HG03139 (cell line): ENCODE results near the gene RETREG2.

Experiments used
- ATAC-seq: cut with Tn5 transposase; IDR thresholded peaks from one replicate; pipeline ENCODE4 v1.9.1; 2021; ENCODE audit not compliant: unreplicated experiment

The RETREG2 gene

DNA sequence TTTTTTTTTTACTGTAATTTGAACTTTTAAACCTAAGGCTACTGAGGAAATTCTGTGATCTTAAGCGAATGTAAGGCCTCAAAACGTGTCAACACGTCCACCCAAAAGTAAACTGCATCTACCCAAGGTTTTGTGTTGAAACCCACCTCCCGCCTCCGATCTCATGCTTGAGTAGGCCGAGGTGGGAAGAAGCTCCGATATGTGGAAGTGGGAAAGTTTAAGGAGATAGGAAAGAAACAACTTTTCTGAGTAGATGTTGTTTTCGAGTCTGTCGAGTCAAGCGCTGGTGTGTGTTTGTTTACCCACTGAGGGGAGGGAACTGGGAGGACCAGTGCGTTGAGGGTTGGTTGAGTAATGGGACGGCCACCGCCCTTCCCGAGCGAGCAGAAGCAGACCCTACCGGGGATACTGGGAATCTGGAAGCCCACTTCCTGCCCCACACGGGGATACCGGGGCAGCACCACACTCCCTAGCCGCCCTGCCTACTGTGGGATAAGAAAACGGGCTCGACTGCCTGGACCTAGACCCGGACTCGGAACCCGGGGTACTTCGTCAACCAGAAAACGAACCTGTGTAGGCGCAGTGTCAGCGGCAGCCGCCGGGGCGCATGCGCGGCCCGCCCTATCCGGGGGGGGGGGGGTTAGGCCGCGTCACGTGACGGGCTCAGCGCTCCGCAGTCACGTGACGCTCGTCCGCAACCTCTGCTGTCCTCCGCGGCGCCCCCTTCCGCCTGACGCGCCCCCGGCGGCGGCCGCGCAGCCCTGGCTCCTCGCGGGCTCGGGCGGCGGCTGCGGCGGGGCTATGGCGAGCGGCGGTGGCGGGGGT lies at the start of gene RETREG2:
TSS of gene RETREG2 (plus strand) at position 724 of the 825 bp plus-strand sequence. CDS start at position 802, 78 bp downstream.
- peak; percentile 34 for ATAC-seq

GRCh38 chr2:219128396-219128795 lies 49.7 kb upstream of the RETREG2 start:
- no peak for ATAC-seq

DNA sequence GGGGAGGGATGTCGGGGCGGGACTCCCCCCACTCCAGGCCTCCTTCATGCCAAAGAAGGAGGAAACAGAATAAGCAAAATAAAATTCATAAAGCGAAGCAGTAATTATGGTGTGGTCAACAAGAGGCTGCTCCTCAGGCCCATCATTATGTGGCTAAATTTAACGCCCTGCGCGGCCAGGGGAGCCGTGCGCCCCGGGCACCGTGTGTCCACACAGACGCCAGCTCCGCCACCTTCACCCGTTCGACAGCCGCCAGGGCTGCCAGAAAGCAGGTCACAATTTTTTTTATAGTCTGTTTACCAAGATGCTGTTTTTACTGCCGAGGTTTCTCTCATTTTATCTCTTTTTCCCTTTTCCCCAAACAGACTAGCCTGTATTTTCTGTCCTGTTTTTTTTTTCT lies 48.5 kb upstream of the RETREG2 start:
- no peak for ATAC-seq

GRCh38 chr2:219131327-219131726 lies 46.7 kb upstream of the RETREG2 start:
- ATAC-seq = no peak

DNA sequence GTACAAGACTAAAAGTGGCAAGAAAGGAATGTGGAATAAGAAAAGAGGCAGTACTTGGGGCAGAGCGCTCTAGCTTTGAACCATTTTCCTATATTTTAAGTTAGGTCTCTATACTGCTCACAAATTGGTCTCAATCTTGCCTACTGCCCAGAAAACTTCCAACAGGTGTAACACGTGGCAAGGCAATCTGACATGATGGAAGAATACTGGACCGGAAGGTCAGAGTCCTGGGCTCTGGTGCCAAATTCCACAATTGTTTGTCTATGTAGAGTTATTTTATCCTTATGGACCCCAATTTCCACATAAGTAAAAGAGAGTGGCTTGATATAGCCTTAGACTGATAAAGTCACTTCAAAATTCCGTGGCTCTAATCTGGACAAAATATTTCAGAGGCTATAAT lies 46.3 kb upstream of the RETREG2 start:
- no peak for ATAC-seq

GRCh38 chr2:219133976-219134375 lies 44.1 kb upstream of the RETREG2 start:
- ATAC-seq = no peak

GRCh38 chr2:219140722-219141121 lies 37.4 kb upstream of the RETREG2 start:
- ATAC-seq = no peak

DNA sequence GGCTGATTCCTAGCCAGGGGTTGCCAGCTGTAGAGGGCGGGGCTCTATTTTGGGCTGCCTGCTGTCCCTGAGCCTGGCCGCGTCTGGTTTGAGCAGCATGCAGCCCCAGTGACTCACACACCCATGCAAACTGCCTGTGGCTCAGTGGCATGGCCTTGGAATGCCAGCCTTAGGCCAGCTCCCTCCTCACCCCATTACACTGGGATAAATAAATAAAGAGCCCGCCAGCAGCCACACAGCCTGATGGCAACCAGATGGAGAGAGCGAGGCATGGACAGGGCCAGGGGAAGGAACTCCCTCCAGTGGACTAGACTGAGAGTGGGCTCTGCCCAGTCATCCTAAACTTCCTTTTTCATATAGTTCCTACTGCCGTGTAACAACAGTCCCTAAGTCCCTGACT lies 35.7 kb upstream of the RETREG2 start:
- ATAC-seq = no peak

DNA sequence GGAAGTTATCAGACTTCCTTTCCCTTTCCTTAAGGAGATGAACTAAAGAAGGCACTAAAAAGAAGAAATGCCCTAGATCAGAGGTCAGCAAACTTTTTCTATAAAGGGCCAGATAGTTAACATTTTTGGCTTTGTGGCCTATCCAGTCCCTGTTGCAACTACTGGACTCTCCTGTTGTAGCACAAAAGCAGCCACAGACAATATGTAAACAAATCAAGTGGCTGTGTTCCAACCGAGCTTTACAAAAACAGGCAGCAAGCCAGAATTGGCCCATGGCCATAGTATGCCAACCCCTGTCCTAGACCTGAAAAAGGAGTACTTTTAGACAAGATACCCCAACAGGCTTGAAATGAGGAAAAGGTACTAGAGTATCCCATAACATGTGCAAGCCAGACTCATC lies 28.4 kb upstream of the RETREG2 start:
- ATAC-seq = no peak

DNA sequence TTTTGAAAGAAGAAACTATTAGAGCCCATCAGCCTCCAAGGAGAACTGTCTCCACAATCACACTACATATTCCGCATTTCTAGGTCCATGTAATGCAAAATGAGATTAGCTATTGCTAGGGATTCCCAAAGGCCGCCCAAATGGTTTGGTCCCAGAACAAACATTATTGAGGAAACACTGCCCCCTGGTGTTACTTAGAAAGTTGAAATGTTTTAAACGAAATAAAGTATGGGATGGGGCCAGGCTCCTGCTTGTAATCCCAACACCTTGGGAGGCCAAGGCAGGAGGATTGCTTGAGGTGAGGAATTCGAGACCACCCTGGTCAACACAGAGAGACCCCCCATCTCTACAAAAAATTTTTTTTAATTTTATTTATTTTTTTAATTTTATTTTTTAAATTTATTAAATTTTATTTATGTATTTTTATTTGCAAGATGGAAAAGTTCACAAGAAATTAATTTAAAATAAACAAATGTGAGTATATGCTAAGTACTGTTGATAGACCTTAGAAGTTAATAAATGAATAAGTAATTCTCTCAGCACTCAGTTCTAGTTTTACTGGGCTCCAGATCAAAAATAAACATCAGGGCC lies 22.9 kb upstream of the RETREG2 start:
- ATAC-seq = no peak

- ATAC-seq = no peak
Measured at GRCh38 chr2:219157396-219157795, 20.7 kb upstream of the RETREG2 start.

DNA sequence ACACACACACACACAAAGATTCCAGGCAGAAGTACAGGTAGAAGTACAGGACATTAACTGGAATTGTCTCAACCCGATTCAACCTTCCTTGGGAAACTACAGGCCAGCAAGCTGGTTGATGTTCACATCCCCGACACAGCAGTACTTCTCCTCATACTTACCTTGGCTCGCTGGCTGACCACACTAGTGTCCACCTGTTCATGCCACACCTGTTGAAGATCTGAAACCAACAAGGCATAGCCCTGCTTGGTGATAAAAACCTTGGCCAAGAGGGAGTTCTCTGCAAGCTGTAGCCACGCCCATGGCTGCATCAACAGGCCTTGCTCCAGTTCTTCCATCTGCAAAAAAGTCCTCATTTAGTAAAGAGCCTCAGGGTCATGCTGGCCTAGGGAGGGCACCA lies 20.1 kb upstream of the RETREG2 start:
- no peak for ATAC-seq

- ATAC-seq = no peak
Measured at GRCh38 chr2:219158586-219158985, 19.5 kb upstream of the RETREG2 start.

DNA sequence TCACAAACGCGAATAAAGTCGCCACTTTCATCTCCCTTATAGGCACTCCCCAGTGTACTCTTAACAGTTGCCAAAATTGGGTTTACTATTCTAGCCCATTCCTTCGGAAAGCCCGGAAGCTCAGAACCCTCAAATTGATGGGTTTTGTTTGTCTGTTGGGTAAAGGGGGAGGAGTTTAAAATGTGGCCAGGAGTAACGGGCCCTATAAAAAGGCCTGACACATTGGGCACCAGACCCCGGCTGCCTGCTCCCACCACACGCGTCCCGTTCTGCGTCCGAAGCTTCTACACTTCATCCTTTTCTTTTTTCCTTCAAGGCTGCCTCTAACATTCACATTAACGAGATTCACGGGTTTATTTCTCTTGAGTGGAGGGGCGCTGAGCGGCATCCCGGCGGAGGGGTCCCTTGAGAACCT lies 18.3 kb upstream of the RETREG2 start:
- peak; percentile 5 for ATAC-seq

DNA sequence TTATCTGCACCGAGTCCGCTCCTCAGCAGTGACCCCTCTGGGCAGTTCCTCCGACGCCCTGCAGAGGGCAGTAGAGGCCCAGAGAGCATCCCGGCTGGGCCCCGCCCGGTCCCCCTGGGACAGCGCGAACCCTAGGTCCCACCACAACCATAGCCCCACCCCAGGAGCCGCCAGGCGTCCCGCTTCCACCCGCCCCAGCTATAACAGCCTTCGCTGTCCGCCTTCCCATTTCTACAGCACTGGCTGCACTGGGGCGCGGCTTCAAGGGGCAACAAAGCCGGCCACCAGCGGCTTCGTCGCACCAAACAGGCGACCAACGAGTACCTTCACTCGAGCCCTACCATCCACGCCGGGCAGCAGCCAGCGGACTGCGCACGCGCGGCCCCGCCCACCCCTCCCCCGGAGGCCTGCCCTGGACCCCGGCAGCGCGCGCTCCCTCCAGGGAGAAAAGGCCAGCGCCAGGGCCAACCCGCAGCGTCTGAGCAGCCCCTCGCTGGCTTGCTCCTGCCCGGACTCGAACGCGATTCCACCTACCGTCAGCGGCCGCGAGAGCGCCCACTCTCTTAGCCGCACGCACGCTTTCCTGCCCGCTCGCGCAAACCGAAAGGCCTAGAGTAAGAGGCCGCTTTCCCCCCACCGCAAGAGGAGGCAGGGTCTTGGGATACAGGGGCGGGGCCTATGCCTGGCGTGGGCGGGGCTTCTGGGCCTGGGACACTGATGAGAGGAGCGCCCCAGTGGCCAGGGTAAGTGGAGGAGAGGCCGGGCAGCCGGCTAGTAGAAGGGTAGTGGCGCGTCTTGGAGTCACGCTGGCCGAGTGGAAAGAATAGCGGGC lies 17.7 kb upstream of the RETREG2 start, which contains the start of gene NHEJ1:
TSS of gene NHEJ1 (minus strand) at position 630 of the 832 bp plus-strand sequence. CDS start 2,453 bp downstream, outside the sequence.
- ATAC-seq = peak; percentile 83

GRCh38 chr2:219161097-219161496 lies 17.0 kb upstream of the RETREG2 start:
- no peak for ATAC-seq

- no peak for ATAC-seq
Measured at GRCh38 chr2:219163156-219163555, 14.9 kb upstream of the RETREG2 start.

DNA sequence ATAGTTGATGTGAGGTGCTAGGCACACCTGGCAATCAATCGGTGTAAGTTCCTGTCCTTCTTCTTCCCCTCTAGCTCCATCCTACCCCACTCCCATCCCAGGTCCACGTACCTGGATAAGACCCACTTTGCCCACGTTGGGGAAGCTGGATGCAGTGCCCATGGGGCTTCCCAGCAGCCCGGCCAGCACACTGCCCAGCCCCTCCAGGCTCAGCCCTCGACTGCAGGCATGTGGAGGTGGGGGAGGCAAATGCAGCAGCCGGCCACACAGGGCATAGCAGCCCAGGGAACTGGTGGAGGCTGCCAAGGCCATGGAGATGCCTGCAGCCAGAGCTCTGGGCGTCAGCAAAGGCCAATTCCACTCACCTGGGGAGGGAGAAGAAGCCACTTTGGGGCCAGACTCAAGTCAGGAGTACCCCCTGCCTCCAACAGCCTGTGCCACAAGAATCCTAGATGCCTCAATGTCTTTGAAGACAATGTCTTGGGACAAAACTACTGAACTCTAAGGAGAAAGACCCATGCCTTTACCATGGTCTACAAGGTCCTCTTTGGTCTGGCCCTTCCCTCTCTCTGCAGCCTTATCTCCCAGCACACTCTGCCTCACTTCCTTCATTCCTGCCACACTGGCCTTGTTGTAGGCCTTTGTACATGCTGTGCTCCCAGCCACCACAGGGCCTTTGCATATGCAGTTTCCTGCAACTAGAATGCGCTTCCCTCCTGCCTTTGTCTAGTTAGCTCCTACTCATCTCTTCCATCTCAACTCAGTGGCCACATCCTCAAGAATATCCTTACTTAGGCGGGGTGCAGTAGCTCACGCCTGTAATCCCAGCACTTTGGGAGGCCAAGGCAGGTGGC lies 12.8 kb upstream of the RETREG2 start:
- ATAC-seq = no peak

DNA sequence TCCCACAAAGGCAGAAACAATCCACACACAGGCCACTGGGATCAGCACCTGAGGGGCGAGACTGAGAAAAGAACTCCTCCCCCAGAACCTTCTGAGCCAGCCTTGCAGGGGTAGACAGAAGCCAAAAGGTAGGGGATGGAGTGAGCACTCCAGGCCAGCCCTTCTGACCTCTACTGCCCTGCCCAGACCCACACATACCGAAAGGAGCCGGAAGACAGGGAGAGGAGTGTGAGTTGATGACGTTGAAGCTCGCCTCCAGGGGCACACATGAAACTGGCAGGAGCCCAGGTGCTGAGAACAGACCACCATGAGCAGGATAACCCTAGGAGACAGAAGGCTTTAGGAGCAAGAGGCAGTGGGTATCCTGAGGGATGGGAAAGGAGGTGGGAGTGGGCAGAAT lies 10.1 kb upstream of the RETREG2 start:
- no peak for ATAC-seq

- no peak for ATAC-seq
Measured at GRCh38 chr2:219168526-219168925, 9.5 kb upstream of the RETREG2 start.

DNA sequence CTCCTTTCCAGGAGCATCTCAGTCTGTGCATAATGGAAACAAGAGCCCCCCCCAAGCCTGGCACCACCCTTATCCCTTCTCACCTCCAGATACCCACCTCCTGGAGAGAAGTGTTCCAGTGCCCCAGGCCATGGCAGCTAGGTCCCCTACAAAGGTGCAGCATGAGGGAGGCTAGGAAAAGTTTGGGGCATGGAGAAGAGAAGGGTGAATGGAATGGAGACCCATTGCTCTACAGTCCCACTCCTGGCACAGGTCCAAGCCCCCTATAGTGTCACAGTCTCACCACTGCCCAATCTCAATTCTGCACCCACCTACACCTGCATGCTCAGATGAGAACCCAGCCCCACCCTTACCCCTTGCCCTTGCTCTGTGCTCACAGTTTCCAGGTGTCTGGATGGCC lies 9.1 kb upstream of the RETREG2 start:
- no peak for ATAC-seq
